PC-9 (cell line): Measurements from ENCODE around the gene NFYC.

Experiments used
- CTCF ChIP-seq: fragments of 200-600 bp; sonication (generic); conservative IDR thresholded peaks from 2 replicates; pipeline ENCODE4 v1.6.1; 2017; ENCODE audit warnings: mixed run types, antibody characterized with exemption, mild to moderate bottlenecking, moderate library complexity
- EZH2 ChIP-seq: fragments of 200-600 bp; sonication (generic); IDR thresholded peaks from 2 replicates; pipeline ENCODE4 v1.8.0; 2017; ENCODE audit warnings: antibody characterized with exemption, low read depth

GRCh38 chr1:40763742-40764532 lies 72.4 kb downstream of the NFYC start:
- TF ChIP-seq CTCF (no peak), EZH2 (no peak)
